Motor neuron (in vitro differentiated cells): ENCODE measurements around the gene GNAS-AS1. TPM values are rescaled to one million over a fixed set of nuclear protein-coding genes. Genes with fewer than 3 reads are reported as not detected.
"Not testable (repeated sequence)": the region's sequence is repeated elsewhere in the genome, so short reads cannot be mapped to it uniquely, and the experiment has no call there.

ENCODE experiments used
- ATAC-seq, 8 experiments: fragments of 200-7000 bp; cut with Tn5 transposase; replicated peaks in 6 of 8; 2 replicates each; pipeline ENCODE4 v1.8.0; 2021; ENCODE audit warnings: mild to moderate bottlenecking in 8 of 8, moderate library complexity in 8 of 8
- H3K27ac ChIP-seq, 2 donors: fragments of 250-450 bp; sonication (Bioruptor Pico); 2 replicates each; pipeline ENCODE4 v1.9.0; 2021; ENCODE audit warnings: antibody characterized with exemption in 2 of 2, mild to moderate bottlenecking in 2 of 2, moderate library complexity in 1 of 2
- H3K4me1 ChIP-seq, 2 donors: fragments of 250-450 bp; sonication (Bioruptor Pico); replicated peaks in 1 of 2; 2 replicates each; pipeline ENCODE4 v1.6.1; 2021; ENCODE audit warnings: antibody characterized with exemption in 2 of 2, mild to moderate bottlenecking in 2 of 2, moderate library complexity in 1 of 2
- H3K4me3 ChIP-seq, 5 donors: fragments of 250-450 bp; sonication (Bioruptor Pico); 2 replicates each; pipeline ENCODE4 v1.9.0; 2021; ENCODE audit warnings: antibody characterized with exemption in 5 of 5, mild to moderate bottlenecking in 5 of 5, moderate library complexity in 4 of 5
- WGBS, 10 experiments: fragments of 450-650 bp; shearing (Covaris generic); methylation state at CpG; one replicate each; pipeline ENCODE4 v1.0.0; 2022; 5-methylcytosine and 5-hydroxymethylcytosine counted together
- in situ Hi-C, 9 experiments: fragments of 400-800 bp; cut with MboI; loops; one replicate each; pipeline ENCODE4 v1.15.0; 2021; ENCODE audit warnings: low sequenced_read_pairs in 9 of 9, low pct_unique_long_range_greater_than_20kb in 2 of 9; ENCODE audit not compliant: unreplicated experiment in 9 of 9
- total RNA-seq, 8 experiments: library from RNA; unstranded; fragments of 300-600 nt; gene quantifications; 2 replicates each; pipeline versions ENCODE4 v1.2.3 to v1.2.4, GENCODE V29; 2022

GNAS-AS1 gene
- total RNA-seq, 8 experiments from 2014 or later = 0.50 to 5.0 (median 2.3) TPM

DNA sequence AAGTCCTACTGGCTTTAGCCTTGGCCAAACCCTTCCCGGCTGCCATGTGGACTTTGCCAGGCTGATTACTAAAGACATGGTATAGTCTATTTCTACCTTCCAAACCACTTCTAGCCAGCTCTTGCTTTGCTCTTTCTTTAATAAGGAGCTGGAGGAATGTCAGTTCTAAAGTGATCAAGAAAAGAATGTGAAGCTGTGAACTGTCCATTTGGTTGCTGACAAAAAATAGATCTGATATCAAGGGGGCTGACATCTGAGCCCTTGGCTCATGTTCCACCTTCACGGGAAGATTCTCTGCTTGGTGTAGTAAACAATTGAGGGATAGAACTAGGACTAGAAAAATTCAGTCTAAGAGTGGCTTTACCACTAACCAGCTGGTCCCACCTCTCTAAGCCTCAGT lies 22.6 kb downstream of the GNAS-AS1 start:
- no peak overlapping the region for H3K27ac ChIP-seq
- WGBS, 10 experiments = 63 to 100% (median 85%) methylated on average over 1 to 2 of the region's 2 CpGs; no CpG with 5 or more reads in 4 of the 10 experiments
- no peak overlapping the region for H3K4me3 ChIP-seq
- no peaks in the 10 kb centered on the region for H3K4me1 ChIP-seq
- in situ Hi-C loops = loop anchor here in 5 of 9 experiments (25.0 kb wide), 3 partner anchors 141 to 591 kb away; partner anchors contain the start of genes ANKRD60 (in 3 of the 5) and NPEPL1 (in 1 of the 5)
- no peak for ATAC-seq

DNA sequence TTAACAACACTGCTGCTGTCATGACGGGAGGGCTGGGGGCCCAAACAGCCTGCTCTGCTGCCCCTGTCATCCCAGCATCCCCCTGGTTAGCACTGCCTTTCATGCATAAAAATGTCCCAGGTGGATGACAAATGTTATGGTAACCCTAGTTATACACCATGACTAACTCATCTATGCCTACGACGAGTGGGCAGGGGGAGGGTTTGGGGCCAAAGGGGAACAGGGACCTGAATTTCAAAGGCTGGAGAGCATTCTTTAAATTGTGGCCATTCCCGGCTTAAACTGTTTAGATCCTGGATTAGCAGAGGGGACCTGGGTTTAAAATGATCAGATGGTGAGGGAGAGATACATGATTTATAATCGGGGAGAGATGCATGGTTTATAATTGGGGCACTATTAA lies 24.4 kb downstream of the GNAS-AS1 start:
- Histone ChIP-seq H3K4me3 (no peak overlapping the region), H3K4me1 (no peaks in the 10 kb centered on the region), H3K27ac (no peak overlapping the region)
- in situ Hi-C loops = loop anchor here in 5 of 9 experiments (25.0 kb wide), 3 partner anchors 139 to 589 kb away; partner anchors contain the start of genes ANKRD60 (in 3 of the 5) and NPEPL1 (in 1 of the 5)
- peak in 1 of 8 experiments; percentile 30 for ATAC-seq
- WGBS, 10 experiments = 40 to 100% (median 77%) methylated on average over 1 to 3 of the region's 5 CpGs; no CpG with 5 or more reads in 4 of the 10 experiments

DNA sequence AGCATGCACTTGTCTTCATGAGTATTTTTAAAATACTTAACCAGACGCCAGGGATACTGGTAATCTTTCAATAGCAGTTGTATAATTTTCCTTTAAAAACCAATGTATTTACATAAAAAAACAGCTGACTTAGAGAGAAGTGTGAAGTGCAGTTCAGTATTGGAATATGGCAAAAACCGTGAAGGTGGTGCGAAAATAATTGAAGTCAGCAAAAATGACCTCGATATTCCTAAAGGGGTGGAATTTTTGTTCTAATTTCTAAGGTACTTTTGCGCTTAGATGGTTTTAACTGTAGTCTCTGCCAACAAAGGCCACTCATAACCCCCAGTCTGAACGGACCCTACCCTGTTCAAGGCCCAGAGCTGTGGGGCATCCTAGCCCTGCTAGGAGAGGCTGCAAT lies 25.3 kb downstream of the GNAS-AS1 start:
- ATAC-seq = no peak
- 67 to 100% (median 87%) methylated on average over 1 to 6 of the region's 6 CpGs; no CpG with 5 or more reads in 1 of the 10 experiments for WGBS, 10 experiments
- in situ Hi-C loops = loop anchor here in 5 of 9 experiments (25.0 kb wide), 3 partner anchors 138 to 588 kb away; partner anchors contain the start of genes ANKRD60 (in 3 of the 5) and NPEPL1 (in 1 of the 5)
- H3K27ac ChIP-seq = no peak overlapping the region
- no peak overlapping the region for H3K4me3 ChIP-seq
- H3K4me1 ChIP-seq = no peaks in the 10 kb centered on the region

DNA sequence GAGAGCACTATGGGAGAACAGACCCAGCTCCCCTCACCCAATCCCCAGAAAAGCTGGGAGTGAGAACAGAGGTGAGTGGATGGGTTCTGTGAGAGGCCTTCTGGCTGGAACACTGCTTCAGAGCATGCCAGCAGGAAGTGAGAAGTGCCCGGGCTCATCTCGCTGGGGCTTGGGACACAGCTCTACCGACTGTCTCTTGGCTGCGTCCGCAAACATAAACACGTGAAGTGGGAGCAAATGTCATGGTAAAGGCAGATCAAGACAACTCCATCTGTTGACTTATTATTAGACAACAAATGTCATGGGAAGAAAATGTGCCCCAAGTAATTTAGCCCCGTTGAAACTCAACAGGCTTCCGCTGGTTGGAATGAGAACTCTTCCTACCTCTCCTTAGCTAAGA lies 25.9 kb downstream of the GNAS-AS1 start:
- in situ Hi-C loops = loop anchor here in 5 of 9 experiments (25.0 kb wide), 3 partner anchors 138 to 588 kb away; partner anchors contain the start of genes ANKRD60 (in 3 of the 5) and NPEPL1 (in 1 of the 5)
- Histone ChIP-seq H3K4me3 (no peak overlapping the region), H3K27ac (no peak overlapping the region), H3K4me1 (no peaks in the 10 kb centered on the region)
- WGBS, 10 experiments = 58 to 100% (median 93%) methylated on average over 2 to 8 of the region's 8 CpGs; no CpG with 5 or more reads in 2 of the 10 experiments
- ATAC-seq = no peak

DNA sequence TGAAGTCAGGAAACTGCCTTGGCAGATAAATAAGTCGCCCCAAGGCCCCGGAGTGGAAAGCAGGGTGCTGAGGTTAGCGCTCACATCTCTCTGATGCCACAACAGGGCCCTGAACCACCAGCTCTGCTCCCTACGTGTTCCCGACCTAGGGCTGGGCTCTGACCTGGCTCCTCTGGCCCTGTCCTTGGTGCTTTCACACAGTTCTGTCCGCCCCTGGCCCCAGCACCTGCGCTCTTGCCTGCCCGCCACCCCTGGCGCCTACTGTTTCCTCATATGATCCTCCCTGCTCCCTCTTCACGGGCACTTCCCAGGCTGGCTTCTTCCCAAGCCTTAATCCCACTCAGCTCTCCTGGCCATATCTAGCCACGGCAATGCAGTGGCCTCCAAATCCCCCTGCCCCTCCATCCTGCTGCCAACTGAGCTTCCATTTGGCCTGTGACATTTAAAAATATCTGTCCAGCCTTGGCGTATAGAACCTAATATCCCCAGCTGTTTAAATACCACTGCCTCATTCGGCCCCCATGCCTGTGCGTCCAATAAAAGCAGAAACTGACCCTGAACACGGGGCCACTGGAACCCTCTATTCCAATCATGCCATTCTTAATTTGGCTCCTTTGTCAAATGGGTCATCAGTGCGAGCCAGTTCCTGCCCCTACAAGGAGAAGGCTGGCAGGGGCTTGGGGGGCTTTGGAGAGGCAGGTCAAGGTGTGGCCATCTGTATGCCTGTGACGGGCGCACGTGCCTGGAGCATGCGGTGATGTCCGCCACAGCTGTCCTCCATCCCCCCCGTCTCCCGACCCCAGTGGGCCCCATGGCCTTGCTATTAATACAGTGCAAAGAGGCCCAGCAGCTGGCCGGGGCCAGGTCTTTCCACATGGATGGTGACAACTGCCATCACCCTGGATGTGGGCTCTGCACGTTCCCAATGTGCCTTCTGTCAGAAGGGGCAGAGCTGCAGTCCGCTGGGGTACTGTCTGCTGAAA lies 27.7 kb downstream of the GNAS-AS1 start:
- in situ Hi-C loops = no loop called here
- WGBS, 10 experiments = 72 to 100% (median 91%) methylated on average over 3 to 15 of the region's 26 CpGs; no CpG with 5 or more reads in 3 of the 10 experiments
- Histone ChIP-seq H3K27ac (no peak overlapping the region), H3K4me3 (no peak overlapping the region), H3K4me1 (no peaks in the 10 kb centered on the region)
- no peak for ATAC-seq

DNA sequence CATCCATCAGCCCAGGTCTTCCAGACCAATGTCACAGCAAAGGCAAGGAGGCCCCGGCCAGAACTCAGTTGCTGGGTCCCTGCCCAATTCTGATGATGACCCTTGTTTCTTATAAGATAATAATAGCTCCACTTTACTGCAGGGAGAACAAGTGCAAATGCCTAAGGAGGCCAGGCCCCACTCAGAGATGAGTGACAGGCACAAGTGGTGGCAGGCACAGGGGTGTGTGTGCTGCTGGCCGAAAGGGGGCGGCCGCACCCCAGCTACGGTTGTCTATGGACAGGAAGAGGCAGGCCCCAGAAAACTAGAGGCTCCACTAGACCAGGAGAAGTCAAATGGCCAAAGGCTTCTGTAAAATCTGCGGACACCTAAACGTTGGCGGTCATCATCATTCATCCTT lies 28.6 kb downstream of the GNAS-AS1 start:
- no peak overlapping the region for H3K27ac ChIP-seq
- no peaks in the 10 kb centered on the region for H3K4me1 ChIP-seq
- no peak overlapping the region for H3K4me3 ChIP-seq
- ATAC-seq = no peak
- in situ Hi-C loops = no loop called here
- 80 to 100% (median 100%) methylated on average over 1 to 2 of the region's 8 CpGs; no CpG with 5 or more reads in 4 of the 10 experiments for WGBS, 10 experiments

DNA sequence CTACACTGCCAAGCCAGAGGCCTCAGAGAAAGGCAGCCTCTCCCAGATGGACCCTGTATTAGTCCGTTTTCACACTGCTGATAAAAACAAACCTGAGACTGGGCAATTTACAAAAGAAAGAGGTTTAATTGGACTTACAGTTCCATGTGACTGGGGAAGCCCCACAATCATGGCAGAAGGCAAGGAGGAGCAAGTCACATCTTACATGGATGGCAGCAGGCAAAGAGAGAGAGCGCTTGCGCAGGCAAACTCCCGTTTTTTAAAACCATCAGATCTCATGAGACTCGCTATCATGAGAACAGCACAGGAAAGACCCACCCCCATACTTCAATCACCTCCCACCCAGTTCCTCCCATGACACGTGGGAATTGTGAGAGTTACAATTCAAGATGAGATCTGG lies 30.2 kb downstream of the GNAS-AS1 start:
- H3K4me1 ChIP-seq, ATAC-seq, in situ Hi-C loops, H3K4me3 ChIP-seq, H3K27ac ChIP-seq: not testable (repeated sequence)
- 60 to 100% (median 87%) methylated on average over 1 to 3 of the region's 6 CpGs; no CpG with 5 or more reads in 2 of the 10 experiments for WGBS, 10 experiments

DNA sequence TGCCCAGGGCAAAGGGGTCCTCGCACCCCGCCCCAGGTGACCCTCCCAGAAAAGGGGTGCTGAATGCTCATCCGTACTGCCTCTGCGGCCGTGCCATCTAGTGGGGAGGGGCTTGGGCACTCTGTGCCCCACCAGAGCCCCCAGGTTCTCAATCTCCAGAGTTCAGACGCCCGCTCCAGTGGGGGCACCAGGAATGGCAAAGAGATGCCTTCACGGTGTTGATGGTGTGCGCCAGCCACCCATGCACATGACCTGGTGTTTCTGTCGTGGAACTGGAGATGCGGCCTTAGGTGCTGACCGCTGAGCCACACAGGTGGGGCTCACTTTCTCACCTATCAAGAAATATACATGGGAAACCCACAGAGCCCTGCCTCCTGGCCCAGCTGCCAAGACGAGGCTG lies 30.8 kb downstream of the GNAS-AS1 start:
- Histone ChIP-seq H3K27ac (no peak overlapping the region), H3K4me3 (no peak overlapping the region), H3K4me1 (no peaks in the 10 kb centered on the region)
- in situ Hi-C loops = no loop called here
- WGBS, 10 experiments = 60 to 96% (median 92%) methylated on average over 1 to 6 of the region's 13 CpGs; no CpG with 5 or more reads in 6 of the 10 experiments
- no peak for ATAC-seq

DNA sequence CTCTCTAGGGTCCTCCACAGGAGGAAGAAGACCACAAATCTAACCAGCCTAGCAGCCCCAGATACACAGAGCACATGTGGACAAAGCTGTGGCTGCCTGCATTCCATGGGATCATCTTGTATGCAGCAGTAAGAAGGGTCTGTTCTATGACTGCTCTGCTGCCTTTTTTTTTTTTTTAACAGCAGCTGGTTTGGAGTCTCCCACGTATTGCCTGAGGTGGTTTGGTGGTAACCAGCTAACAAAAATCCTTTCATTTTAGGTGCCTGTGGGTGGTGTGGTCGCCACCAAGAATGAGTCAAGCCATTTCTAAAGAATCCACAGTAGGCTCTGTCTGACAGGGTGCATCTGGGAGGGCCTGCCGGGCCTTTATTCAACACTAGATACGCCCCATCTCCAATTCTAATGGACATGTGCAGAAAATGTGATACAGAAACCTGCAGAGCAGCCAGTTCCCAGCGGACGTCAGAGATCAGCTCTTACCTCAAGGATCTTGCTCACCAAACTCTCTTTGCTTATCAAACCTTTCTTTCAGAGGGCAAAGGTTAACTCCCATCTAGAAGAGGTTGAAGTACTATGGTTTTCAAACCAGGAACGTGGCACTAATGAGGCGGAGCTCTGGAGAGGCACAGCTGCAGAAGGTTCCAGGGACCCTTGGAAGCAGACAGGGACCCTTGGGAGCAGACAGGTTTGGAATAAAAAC lies 32.0 kb downstream of the GNAS-AS1 start:
- 0 to 100% (median 73%) methylated on average over 1 to 8 of the region's 8 CpGs; no CpG with 5 or more reads in 1 of the 10 experiments for WGBS, 10 experiments
- ATAC-seq = peak in 3 of 8 experiments; percentile 97 to 99 (median 98)
- in situ Hi-C loops = no loop called here
- H3K4me1 ChIP-seq = no peaks in the 10 kb centered on the region
- H3K4me3 ChIP-seq = no peak overlapping the region
- no peak overlapping the region for H3K27ac ChIP-seq

DNA sequence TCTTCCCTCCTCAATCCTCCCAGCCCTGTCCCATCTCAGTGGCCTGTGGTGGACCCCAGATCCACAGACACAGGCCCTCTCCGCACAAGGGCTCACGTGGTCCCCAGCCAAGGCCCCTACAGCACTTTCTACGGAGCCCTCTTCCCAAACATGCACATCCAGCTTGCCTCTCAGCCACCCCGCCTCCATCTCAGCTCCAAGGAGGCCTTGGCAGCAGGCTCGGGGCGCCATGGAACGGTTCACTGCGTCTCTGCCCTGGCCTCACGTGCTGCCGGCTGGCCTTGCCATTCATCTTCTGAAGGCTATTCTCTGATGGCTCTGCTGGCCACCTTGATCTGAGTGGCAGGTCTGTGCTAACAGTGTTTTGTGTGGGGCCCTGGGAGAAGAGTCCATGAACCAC lies 33.0 kb downstream of the GNAS-AS1 start:
- 80 to 97% (median 94%) methylated on average over 2 to 6 of the region's 10 CpGs; no CpG with 5 or more reads in 6 of the 10 experiments for WGBS, 10 experiments
- Histone ChIP-seq H3K27ac (no peak overlapping the region), H3K4me1 (no peaks in the 10 kb centered on the region), H3K4me3 (no peak overlapping the region)
- in situ Hi-C loops = no loop called here
- ATAC-seq = no peak

DNA sequence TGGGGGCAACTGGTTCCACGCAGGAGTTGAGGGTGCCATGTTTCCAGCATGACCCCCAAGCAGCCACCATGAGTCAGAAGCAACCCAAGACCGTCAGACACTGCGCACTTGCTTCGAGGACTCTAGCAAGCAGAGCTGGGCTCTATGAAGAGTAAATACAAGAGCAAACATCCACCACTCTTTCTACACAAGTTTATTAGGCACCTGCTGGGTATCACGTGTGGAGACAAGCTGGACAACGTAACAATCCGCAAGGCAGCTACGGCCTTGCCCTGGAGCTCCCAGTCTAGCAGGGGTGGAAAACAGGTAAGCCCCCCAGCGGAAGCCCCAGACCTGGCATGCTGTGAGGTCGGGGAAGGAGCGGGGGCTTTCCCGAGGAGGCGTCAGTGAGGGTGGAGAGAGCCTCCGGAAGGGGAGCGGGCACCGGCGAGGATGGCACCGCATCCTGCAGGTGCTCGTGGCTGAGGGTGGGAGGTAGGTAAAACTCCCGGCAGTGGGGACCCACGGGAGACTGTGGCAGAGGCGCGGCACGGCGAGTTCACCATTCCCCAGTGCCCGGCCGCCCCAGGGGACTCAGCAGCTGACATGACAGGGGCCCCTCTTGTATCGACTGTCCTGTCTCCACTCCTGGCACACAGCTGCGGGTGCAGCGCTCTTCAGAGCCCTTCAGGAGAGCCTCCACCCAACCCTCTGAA lies 33.6 kb downstream of the GNAS-AS1 start:
- H3K4me3 ChIP-seq = no peak overlapping the region
- 67 to 100% (median 81%) methylated on average over 1 to 5 of the region's 30 CpGs; no CpG with 5 or more reads in 3 of the 10 experiments for WGBS, 10 experiments
- H3K4me1 ChIP-seq = no peaks in the 10 kb centered on the region
- ATAC-seq = no peak
- in situ Hi-C loops = no loop called here
- no peak overlapping the region for H3K27ac ChIP-seq

DNA sequence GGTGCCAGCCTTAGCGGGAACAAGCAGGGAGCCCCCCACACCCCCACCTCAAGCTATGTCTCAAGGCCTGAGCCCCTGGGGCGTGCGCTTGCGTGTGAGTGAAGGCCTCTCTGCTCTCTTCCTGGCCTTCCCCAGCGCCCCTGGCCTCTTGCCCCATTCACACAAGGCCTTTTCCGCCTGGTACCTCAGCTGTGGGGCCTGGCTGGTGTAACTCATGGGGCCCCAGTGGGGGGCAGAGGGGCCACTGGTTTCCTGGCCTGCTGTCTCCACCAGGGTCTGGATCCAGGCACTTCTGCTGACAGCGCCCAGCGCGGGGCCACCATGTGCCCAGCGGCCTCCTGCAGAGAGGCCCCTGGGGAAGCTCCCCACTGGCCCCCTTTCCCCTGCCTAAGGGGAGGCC lies 34.7 kb downstream of the GNAS-AS1 start:
- WGBS, 10 experiments = no CpG with 5 or more reads among the region's 10 CpGs
- in situ Hi-C loops = no loop called here
- no peak for ATAC-seq
- no peak overlapping the region for H3K4me3 ChIP-seq
- peaks cover 7% of the 10 kb centered on the region in 2 donors for H3K4me1 ChIP-seq
- no peak overlapping the region for H3K27ac ChIP-seq
